ENCODE measurements around the gene ZNF385A.

Gene ZNF385A

GRCh38 chr12:54413284-54414190 is 29.0 kb upstream of the ZNF385A start:
- WGBS, 2 experiments (ENCODE audit: insufficient coverage in 2 of 2): 83 to 90% methylated on average over 5 of the region's 9 CpGs
- Histone ChIP-seq H3K4me1 (ENCODE audit: control insufficient read depth, insufficient read depth, low read length, poor library complexity, severe bottlenecking) (peaks cover 46% of the 10 kb centered on the region), H3K36me3 (ENCODE audit: control insufficient read depth, insufficient read depth, low read length) (peaks cover 79% of the 10 kb centered on the region), H3K27ac (ENCODE audit: low read depth, low read length, severe bottlenecking) (peak overlapping the region; percentile 76), H3K4me3 (ENCODE audit: extremely low read depth, insufficient read depth, low read length, poor library complexity, severe bottlenecking) (no peak overlapping the region), H3K9me3 (ENCODE audit: control insufficient read depth, low read length) (no peaks in the 10 kb centered on the region)

GRCh38 chr12:54412786-54413185 is 28.3 kb upstream of the ZNF385A start:
- Histone ChIP-seq H3K4me1 (ENCODE audit: control insufficient read depth, insufficient read depth, low read length, poor library complexity, severe bottlenecking) (peaks cover 46% of the 10 kb centered on the region), H3K9me3 (ENCODE audit: control insufficient read depth, low read length) (no peaks in the 10 kb centered on the region), H3K4me3 (ENCODE audit: extremely low read depth, insufficient read depth, low read length, poor library complexity, severe bottlenecking) (no peak overlapping the region), H3K27ac (ENCODE audit: low read depth, low read length, severe bottlenecking) (peak overlapping the region; percentile 43), H3K36me3 (ENCODE audit: control insufficient read depth, insufficient read depth, low read length) (peaks cover 86% of the 10 kb centered on the region)
- 87 to 90% methylated on average over 2 of the region's 3 CpGs for WGBS, 2 experiments (ENCODE audit: insufficient coverage in 2 of 2)

GRCh38 chr12:54412348-54412747 is 27.8 kb upstream of the ZNF385A start:
- Histone ChIP-seq H3K4me3 (ENCODE audit: extremely low read depth, insufficient read depth, low read length, poor library complexity, severe bottlenecking) (no peak overlapping the region), H3K4me1 (ENCODE audit: control insufficient read depth, insufficient read depth, low read length, poor library complexity, severe bottlenecking) (peaks cover 46% of the 10 kb centered on the region), H3K27ac (ENCODE audit: low read depth, low read length, severe bottlenecking) (peak overlapping the region; percentile 43)

DNA sequence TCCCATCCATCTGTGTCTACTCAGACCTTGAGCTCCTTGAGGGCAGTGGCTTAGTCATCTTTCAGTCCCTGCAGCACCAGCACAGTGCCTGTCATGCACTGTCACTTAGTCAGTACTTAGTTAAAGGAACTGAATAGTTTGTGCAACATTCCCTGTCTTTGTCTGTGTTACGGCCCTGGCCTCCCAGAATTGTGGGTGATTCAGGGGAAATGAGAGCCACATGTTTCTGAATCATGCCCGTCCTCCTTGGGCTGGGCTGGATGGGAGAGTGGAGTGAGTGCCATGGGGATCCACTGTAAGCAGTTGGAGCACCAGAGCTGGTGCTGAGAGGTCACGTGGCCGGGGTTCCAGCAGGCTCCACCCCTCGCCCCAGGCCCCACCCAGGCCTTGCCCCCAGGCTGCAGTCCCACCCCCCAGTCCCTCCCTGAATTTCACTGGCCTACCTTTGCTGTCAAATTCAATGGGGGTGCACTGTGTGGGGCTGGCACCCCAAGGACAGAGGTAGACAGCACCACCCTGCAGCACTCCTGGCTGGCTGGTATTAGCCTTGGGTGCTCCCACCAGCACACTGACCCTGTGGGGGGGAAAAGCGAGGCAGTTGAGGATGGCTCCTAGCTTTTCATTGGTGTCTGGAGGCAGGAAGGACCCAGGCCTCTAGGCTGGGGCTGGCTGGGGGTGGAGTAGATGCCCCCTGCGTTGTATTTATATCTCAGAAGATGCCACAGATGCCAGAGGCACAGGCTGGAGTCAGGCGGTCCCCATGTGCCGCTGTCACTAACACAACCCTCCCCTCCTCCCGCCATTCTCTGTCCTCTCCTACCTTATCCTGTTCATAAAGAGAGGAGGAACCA is 27.1 kb upstream of the ZNF385A start:
- Histone ChIP-seq H3K4me3 (ENCODE audit: extremely low read depth, insufficient read depth, low read length, poor library complexity, severe bottlenecking) (no peak overlapping the region), H3K36me3 (ENCODE audit: control insufficient read depth, insufficient read depth, low read length) (peaks cover 95% of the 10 kb centered on the region), H3K27ac (ENCODE audit: low read depth, low read length, severe bottlenecking) (peak overlapping the region; percentile 43), H3K9me3 (ENCODE audit: control insufficient read depth, low read length) (no peaks in the 10 kb centered on the region), H3K4me1 (ENCODE audit: control insufficient read depth, insufficient read depth, low read length, poor library complexity, severe bottlenecking) (peaks cover 42% of the 10 kb centered on the region)
- WGBS, 2 experiments (ENCODE audit: insufficient coverage in 2 of 2): 44 to 66% methylated on average over 2 to 5 of the region's 10 CpGs

More at GRCh38 chr12:54412348-54412747, 27.8 kb upstream of the ZNF385A start:
- no peaks in the 10 kb centered on the region for H3K9me3 ChIP-seq (ENCODE audit: control insufficient read depth, low read length)
- H3K36me3 ChIP-seq (ENCODE audit: control insufficient read depth, insufficient read depth, low read length): peaks cover 91% of the 10 kb centered on the region
- 80 to 94% methylated on average over 1 to 2 of the region's 4 CpGs for WGBS, 2 experiments (ENCODE audit: insufficient coverage in 2 of 2)

DNA sequence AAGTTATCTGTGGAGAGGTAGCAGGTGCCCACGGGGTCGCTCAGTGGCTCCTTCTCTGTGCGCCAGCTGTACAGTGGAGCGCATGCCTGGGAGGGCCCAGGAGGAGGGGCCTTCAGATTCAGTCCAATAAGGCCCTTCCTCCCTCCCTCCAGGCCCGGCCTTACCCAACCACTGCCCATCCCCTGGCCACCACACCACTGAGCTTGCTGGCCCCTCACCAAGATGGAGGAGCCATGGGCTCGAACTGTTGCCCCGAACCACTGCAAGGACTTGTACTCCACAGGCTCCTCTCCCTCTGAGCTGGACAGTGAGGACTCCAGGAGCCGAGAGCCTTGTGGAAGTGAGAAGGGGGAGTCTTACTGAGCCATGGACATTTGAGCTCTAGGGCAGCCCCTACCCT is 24.7 kb upstream of the ZNF385A start:
- Histone ChIP-seq H3K36me3 (ENCODE audit: control insufficient read depth, insufficient read depth, low read length) (peaks cover 99% of the 10 kb centered on the region), H3K4me1 (ENCODE audit: control insufficient read depth, insufficient read depth, low read length, poor library complexity, severe bottlenecking) (peaks cover 28% of the 10 kb centered on the region), H3K4me3 (ENCODE audit: extremely low read depth, insufficient read depth, low read length, poor library complexity, severe bottlenecking) (no peak overlapping the region), H3K27ac (ENCODE audit: low read depth, low read length, severe bottlenecking) (no peak overlapping the region), H3K9me3 (ENCODE audit: control insufficient read depth, low read length) (no peaks in the 10 kb centered on the region)
- 100% methylated on average over 1 to 5 of the region's 8 CpGs for WGBS, 2 experiments (ENCODE audit: insufficient coverage in 2 of 2)

DNA sequence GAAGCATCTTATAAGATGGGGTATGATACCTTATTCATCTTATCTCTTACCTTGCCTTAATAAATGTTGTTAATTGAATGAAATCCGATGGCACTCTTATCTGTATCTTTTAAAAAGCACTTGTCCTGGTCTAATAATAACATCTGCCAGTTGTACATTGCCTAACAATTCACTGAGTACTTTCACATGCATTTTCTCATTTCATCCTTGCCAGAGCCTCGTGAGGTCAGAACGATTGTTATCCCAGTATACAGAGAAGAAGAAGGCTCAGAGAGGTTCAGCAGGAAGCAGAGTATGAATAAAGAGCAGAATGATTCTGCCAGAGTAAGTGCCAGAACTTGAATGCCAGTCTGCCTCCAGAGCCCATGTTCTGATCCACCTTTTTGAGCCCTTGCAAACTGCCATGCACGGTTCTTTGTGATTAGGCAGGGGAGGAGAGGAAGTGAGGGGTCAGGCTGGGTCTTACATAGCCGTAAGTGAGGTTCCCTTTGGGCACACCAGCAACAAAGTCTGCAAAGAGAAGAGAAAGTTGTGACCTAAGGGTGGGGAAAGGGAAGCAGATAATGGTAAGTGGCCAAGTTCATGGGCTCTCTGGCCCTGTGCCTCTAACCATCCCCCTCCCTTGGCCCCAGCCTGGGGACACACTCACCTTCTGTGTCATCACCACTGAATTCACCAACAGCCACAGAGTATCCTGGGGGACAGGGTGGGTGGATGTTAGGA is 22.8 kb upstream of the ZNF385A start:
- no peak overlapping the region for H3K27ac ChIP-seq (ENCODE audit: low read depth, low read length, severe bottlenecking)
- H3K4me3 ChIP-seq (ENCODE audit: extremely low read depth, insufficient read depth, low read length, poor library complexity, severe bottlenecking): no peak overlapping the region
- H3K9me3 ChIP-seq (ENCODE audit: control insufficient read depth, low read length): no peaks in the 10 kb centered on the region
- peaks cover 100% of the 10 kb centered on the region for H3K36me3 ChIP-seq (ENCODE audit: control insufficient read depth, insufficient read depth, low read length)
- WGBS, 2 experiments (ENCODE audit: insufficient coverage in 2 of 2): 93 to 96% methylated on average over 4 to 5 of the region's 5 CpGs
- peaks cover 9% of the 10 kb centered on the region for H3K4me1 ChIP-seq (ENCODE audit: control insufficient read depth, insufficient read depth, low read length, poor library complexity, severe bottlenecking)

GRCh38 chr12:54405573-54405972 is 21.0 kb upstream of the ZNF385A start:
- WGBS, 2 experiments (ENCODE audit: insufficient coverage in 2 of 2): 86 to 88% methylated on average over 3 to 6 of the region's 7 CpGs

DNA sequence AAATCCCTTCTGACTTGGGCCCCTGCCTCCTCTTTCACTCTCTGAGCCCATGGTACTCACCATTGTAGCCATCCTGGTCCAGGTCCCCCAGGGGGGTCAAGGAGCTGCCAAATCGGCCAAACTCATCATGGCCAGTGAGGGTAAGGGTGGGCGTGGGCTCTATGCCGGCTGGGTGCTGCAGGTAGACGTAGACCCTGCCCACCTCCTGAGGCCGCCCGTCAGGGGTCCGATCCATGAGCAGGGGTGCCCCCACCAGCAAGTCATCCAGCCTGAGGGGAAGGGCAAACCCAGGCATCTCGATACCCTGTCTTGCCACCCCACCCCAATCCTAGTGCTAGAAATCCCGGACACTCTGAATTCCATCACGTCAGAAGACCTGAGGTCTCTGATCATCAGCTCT is 20.6 kb upstream of the ZNF385A start:
- H3K9me3 ChIP-seq (ENCODE audit: control insufficient read depth, low read length): no peaks in the 10 kb centered on the region
- no peak overlapping the region for H3K4me3 ChIP-seq (ENCODE audit: extremely low read depth, insufficient read depth, low read length, poor library complexity, severe bottlenecking)
- H3K36me3 ChIP-seq (ENCODE audit: control insufficient read depth, insufficient read depth, low read length): peaks cover 100% of the 10 kb centered on the region
- WGBS, 2 experiments (ENCODE audit: insufficient coverage in 2 of 2): 93 to 98% methylated on average over 9 to 10 of the region's 10 CpGs
- no peaks in the 10 kb centered on the region for H3K4me1 ChIP-seq (ENCODE audit: control insufficient read depth, insufficient read depth, low read length, poor library complexity, severe bottlenecking)
- no peak overlapping the region for H3K27ac ChIP-seq (ENCODE audit: low read depth, low read length, severe bottlenecking)

More at GRCh38 chr12:54405573-54405972, 21.0 kb upstream of the ZNF385A start:
- H3K4me1 ChIP-seq (ENCODE audit: control insufficient read depth, insufficient read depth, low read length, poor library complexity, severe bottlenecking): no peaks in the 10 kb centered on the region
- H3K4me3 ChIP-seq (ENCODE audit: extremely low read depth, insufficient read depth, low read length, poor library complexity, severe bottlenecking): no peak overlapping the region
- peaks cover 100% of the 10 kb centered on the region for H3K36me3 ChIP-seq (ENCODE audit: control insufficient read depth, insufficient read depth, low read length)
- H3K27ac ChIP-seq (ENCODE audit: low read depth, low read length, severe bottlenecking): no peak overlapping the region
- H3K9me3 ChIP-seq (ENCODE audit: control insufficient read depth, low read length): no peaks in the 10 kb centered on the region

DNA sequence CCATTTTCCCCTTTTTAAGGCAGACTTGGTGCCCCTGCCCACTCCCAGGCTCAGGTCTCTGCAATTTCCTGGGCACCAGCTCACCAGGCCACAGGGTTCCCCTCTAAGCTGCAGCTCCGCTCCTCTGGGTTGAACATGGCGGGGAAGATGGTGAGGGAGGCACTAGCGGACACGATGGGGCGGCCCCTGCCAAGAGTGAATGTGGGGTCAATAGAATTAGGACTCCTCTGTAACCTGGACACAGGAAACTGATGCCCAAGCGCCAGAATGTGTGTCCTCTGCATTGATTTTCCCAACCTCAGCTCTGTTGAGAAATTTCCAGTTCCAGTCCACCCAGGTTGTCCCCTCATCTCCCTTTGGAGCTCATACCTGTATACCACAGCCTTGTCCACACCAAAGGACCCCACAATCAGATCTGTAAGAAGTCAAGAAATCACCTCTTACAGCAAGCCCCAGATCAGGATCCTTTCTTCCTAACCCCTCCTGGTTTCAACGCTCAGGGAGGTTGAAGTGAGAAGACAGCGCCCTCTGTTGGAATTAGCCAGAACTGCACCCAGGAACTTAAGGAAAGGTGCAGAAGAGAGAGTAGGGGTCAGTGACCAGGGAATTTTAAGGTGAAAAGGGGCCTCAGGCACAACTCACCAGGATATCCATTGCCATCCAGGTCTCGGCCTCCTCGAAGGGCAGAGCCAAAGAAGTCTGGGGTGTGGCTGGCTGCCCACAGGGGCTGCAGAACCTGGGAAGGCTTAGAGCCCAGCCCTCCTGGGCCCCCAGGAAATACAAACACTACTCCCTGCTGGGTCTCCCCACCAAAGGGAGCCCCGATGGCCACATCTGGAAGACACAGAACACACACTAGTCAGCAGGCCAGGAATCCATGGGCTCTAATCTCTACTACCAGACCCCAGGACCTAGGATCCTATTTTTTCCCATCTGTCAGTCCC is 19.8 kb upstream of the ZNF385A start:
- no peaks in the 10 kb centered on the region for H3K9me3 ChIP-seq (ENCODE audit: control insufficient read depth, low read length)
- no peak overlapping the region for H3K4me3 ChIP-seq (ENCODE audit: extremely low read depth, insufficient read depth, low read length, poor library complexity, severe bottlenecking)
- no peaks in the 10 kb centered on the region for H3K4me1 ChIP-seq (ENCODE audit: control insufficient read depth, insufficient read depth, low read length, poor library complexity, severe bottlenecking)
- WGBS, 2 experiments (ENCODE audit: insufficient coverage in 2 of 2): 74 to 82% methylated on average over 6 to 9 of the region's 11 CpGs
- H3K27ac ChIP-seq (ENCODE audit: low read depth, low read length, severe bottlenecking): peak overlapping the region; percentile 6
- peaks cover 100% of the 10 kb centered on the region for H3K36me3 ChIP-seq (ENCODE audit: control insufficient read depth, insufficient read depth, low read length)

All from mesodermal cell (in vitro differentiated cells).